Bronchial smooth muscle cell (primary cell): ENCODE measurements around the gene CIDEC. TPM values are rescaled to one million over a fixed set of nuclear protein-coding genes. Genes with fewer than 3 reads are reported as not detected.

Source experiments
- total RNA-seq: library from RNA; depleted of rRNA; stranded (reverse); fragments of >200 nt; gene quantifications from 2 replicates; pipeline ENCODE4 v1.2.1, GENCODE V29; 2014

CIDEC gene
- total RNA-seq = not detected in 2 replicates

DNA sequence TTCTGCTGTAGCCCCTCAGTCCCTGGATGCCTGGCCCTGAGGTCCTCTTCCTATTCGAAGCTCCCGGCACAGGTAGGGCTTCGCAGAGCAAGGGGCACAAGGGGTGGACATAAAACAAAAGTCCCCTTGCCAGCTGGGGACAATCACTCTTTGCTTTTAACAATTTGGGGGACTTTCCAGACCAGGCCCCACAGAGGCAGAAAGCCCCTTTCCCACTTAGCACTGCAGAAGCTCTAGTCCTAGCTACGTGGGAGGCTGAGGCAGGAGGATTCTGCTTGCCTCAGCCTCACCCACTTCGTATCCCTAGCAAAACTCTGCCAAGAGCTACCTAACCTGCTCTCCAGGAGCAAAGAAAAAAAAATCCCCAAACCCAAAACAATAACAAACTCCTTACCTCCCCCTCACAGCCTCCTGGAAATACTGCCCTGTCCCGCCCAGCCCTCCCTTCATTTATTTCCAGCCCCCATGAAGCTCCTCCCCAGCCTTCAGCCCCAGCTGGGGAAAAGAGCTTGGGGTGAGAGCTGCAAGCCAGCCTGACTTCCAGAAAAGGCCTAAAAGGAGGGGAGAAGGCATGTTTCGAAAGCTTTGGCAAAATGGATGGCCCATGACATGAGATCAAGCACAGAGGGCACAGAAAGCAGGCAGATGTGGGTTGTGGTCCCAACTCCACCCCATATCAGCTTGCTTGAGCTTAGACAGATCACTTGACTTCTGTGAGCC, at the start of gene CIDEC:
TSS of gene CIDEC (minus strand) at position 424 of the 720 bp plus-strand sequence. CDS start 1,767 bp downstream, outside the sequence.

DNA sequence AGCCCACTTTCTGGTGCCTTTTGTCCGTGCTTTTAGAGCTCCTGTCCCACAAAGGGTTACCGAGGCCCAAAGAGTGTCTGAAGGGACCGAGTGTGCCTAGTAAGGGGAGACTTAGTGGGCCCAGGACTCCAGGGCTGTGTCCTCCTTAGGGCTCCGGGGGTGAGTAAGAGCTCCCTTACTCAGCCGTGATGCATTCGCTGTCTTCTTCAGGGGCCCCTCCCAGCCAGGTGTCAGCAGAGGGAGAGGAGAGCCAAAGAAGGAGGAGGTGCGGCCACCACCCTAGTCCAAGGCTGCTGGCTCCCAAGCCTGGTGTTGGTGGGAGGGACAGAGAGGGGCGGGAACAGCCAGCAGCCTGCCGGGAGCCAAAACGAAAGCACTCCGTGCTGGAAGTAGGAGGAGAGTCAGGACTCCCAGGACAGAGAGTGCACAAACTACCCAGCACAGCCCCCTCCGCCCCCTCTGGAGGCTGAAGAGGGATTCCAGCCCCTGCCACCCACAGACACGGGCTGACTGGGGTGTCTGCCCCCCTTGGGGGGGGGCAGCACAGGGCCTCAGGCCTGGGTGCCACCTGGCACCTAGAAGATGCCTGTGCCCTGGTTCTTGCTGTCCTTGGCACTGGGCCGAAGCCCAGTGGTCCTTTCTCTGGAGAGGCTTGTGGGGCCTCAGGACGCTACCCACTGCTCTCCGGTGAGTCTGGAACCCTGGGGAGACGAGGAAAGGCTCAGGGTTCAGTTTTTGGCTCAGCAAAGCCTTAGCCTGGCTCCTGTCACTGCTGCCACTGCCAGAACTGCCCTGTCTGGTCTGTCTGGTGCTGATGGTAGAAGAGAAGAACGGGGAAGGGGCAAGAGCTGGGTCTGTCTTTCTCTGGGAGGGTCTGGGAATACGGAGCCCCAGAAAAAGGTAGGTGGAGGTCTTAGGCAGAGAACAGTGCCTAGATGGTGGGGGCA, 37.0 kb upstream of the CIDEC start, which contains the start of gene IL17RC:
TSS of gene IL17RC (plus strand) at position 365 of the 947 bp plus-strand sequence. CDS start at position 583, 218 bp downstream.

GRCh38 chr3:9902372-9903237, 22.6 kb upstream of the CIDEC start, which contains the start of gene IL17RE:
IL17RE (plus strand) TSS chr3:9902848; CDS start chr3:9902933, 85 bp downstream.

DNA sequence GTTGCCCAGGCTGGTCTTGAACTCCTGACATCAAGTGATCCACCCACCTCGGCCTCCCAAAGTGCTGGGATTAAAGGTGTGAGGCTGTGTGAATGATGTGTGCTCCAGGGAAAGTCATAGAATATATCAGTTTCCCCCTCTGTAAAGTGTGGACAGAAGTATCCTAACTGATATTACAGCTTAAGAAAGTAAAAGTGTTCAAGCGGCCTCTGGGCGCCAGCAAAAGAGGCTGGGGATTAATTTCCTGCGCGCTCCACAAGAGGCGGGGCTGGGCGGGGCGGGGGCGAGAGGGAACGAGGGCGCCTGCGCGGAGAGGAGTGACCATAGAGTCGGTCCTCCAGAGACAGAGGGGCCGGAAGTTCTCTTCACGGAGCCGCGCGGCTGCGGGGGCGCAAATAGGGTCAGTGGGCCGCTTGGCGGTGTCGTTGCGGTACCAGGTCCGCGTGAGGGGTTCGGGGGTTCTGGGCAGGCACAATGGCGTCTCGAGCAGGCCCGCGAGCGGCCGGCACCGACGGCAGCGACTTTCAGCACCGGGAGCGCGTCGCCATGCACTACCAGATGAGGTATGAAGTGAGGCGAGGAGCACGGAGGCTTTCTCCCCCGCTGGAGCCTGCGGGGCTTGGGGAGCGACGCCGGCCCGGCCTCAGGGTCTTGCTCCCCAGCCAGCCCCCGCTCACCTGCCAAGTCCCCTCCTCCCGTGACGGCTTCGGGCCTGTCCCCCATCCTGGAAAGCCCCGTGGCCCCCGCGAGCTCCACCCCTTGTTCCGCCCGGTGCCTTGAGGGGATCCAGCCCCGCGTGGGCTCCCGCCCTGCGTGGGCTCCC, 10.4 kb upstream of the CIDEC start, which contains the start of gene JAGN1:
TSS of gene JAGN1 (plus strand) at position 362 of the 823 bp plus-strand sequence. CDS start at position 475, 113 bp downstream.

GRCh38 chr3:9843715-9844438, 36.2 kb downstream of the CIDEC start, which contains the start of gene RPUSD3:
RPUSD3 (minus strand) TSS chr3:9844008; CDS start chr3:9843990, 18 bp downstream.

Other genes with a start within 250 kb of the CIDEC start
- 30.1 and 39.3 TPM in 2 replicates for gene MTMR14, start 230.7 kb downstream of the CIDEC start, total RNA-seq
- under 0.01 TPM in 1 of 2 replicates, not detected in the other for gene CPNE9, start 176.4 kb downstream of the CIDEC start, total RNA-seq
- gene BRPF1, start 148.5 kb downstream of the CIDEC start, total RNA-seq = 10.1 and 14.3 TPM in 2 replicates
- gene OGG1, start 130.3 kb downstream of the CIDEC start, total RNA-seq = 23.5 and 24.7 TPM in 2 replicates
- 38.5 and 52.0 TPM in 2 replicates for gene CAMK1, start 110.3 kb downstream of the CIDEC start, total RNA-seq
- gene TADA3, start 87.8 kb downstream of the CIDEC start, total RNA-seq = 39.2 and 62.9 TPM in 2 replicates
- 168 and 191 TPM in 2 replicates for gene ARPC4, start 87.2 kb downstream of the CIDEC start, total RNA-seq
- gene TTLL3, start 70.0 kb downstream of the CIDEC start, total RNA-seq = 20.3 and 43.4 TPM in 2 replicates
- 19.5 and 19.7 TPM in 2 replicates for gene RPUSD3, start 36.2 kb downstream of the CIDEC start, total RNA-seq
- 26.3 and 43.4 TPM in 2 replicates for gene JAGN1, start 10.4 kb upstream of the CIDEC start, total RNA-seq
- 0.52 and 0.63 TPM in 2 replicates for gene IL17RE, start 22.6 kb upstream of the CIDEC start, total RNA-seq
- 25.4 and 37.8 TPM in 2 replicates for gene IL17RC, start 36.8 kb upstream of the CIDEC start, total RNA-seq
- 20.0 and 45.3 TPM in 2 replicates for gene CRELD1, start 53.6 kb upstream of the CIDEC start, total RNA-seq
- 1.9 and 3.0 TPM in 2 replicates for gene PRRT3, start 72.2 kb upstream of the CIDEC start, total RNA-seq
- 67.1 and 70.9 TPM in 2 replicates for gene EMC3, start 106.6 kb upstream of the CIDEC start, total RNA-seq
- 1.0 and 3.6 TPM in 2 replicates for gene FANCD2, start 146.2 kb upstream of the CIDEC start, total RNA-seq
- not detected in 2 replicates for gene FANCD2OS, start 228.0 kb upstream of the CIDEC start, total RNA-seq
- 131 and 142 TPM in 2 replicates for gene BRK1, start 235.4 kb upstream of the CIDEC start, total RNA-seq